ENCODE results near the gene TTC8.

DNA sequence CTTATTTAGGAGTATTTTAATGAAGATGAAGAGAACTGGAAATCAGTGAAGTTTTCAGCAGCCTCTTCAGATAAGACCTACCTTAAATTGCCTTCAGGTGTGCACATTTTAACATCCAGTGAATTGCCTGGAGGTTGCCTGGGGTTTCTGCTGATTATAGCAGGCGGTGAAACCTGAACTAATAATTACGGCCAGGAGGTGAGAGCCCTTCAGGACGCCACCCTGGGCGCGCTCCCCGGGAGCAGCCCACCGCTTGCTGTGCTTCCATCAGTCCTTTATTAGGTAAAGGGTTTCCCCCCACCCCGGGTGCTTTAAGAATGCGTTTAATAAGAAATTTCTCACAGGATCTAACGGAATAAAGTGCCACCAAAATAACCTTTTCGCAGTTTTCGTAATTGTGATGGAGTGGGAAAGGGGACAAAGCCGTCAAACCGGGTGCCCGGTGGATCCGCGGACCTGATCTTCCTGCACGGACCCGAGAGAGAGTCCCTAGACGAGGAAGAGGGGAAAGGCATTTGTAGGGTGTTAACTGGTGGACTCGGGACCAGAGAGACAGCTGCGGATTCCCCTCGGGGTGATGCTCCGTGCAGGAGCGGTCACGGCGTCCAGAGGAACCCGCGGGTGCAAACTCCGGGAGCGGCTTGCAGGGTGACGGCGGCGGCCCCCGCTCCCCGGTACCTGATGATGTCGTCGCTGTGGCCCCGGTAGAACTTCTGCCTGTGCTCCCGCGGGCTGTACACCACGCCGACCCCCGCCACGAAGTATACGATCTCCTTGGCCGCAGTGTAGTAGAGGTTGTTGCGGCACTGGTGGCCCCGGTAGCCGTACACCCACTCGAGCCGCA lies 32.6 kb upstream of the TTC8 start:
- TF ChIP-seq POLR2A (IDR thresholded peaks at IDR 0.05) = no peak
- TF ChIP-seq, protein P1, sequence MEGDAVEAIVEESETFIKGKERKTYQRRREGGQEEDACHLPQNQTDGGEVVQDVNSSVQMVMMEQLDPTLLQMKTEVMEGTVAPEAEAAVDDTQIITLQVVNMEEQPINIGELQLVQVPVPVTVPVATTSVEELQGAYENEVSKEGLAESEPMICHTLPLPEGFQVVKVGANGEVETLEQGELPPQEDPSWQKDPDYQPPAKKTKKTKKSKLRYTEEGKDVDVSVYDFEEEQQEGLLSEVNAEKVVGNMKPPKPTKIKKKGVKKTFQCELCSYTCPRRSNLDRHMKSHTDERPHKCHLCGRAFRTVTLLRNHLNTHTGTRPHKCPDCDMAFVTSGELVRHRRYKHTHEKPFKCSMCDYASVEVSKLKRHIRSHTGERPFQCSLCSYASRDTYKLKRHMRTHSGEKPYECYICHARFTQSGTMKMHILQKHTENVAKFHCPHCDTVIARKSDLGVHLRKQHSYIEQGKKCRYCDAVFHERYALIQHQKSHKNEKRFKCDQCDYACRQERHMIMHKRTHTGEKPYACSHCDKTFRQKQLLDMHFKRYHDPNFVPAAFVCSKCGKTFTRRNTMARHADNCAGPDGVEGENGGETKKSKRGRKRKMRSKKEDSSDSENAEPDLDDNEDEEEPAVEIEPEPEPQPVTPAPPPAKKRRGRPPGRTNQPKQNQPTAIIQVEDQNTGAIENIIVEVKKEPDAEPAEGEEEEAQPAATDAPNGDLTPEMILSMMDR (IDR thresholded peaks at IDR 0.05 in 8 of 11, conservative IDR thresholded peaks at IDR 0.05 in 3 of 11) = no peak
